Measurements from ENCODE around the gene CNTF.
A peak's percentile ranks its signal among the peaks of the same experiment; 100 is the strongest.

CNTF gene

DNA sequence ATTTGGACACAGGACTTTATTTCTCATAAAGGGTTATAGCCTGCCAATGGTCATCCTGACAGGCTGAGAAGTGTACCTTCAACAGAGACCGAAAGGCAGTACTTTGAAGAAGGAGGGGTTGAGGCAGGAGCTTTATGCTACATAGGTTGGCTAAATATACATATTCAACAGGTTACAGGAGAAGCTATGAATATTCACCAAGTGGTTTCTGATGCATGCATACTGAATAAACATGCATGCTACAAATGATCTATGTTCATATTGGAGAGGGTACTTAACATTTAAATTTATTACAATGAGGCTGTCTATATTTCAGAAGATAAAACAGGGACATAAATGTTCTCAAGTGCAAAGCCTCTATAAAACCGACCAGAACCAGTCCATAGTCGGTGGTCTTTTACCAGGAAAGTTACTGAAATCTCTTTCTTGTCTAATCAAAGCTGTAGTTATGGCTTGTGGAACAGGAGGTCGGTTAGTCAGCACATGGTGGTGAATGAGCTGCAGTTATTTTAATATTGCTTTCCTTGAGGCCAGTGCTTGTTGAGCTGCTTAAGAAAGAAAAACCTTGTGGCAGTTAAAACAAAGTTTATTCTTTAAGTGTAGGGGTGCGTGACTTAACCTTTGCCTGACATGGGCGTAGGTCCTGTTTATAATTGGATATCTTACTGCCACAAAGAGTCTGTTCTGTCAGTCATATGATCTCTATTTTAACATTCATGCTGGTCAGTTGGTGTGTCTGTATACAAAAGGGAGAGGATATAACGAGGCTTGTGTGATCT lies 19.5 kb downstream of the CNTF start:
- no peak for DNase-seq (ENCODE audit: low spot score)

DNA sequence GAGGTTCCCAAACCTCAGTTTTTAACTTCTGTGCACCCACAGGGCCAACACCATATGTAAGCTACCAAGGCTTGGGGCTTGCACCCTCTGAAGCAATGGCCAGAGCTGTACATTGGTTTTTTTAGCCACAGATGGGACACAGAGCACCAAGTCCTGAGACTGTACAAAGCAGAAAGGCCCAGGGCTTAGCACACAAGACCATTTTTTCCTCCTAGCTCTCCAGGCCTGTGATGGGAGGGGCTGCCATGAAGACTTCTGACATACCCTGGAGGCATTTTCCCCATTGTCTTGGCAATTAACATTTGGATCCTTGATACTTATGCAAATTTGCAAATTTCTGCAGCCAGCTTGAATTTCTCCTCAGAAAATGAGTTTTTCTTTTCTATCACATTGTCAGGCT lies 23.4 kb downstream of the CNTF start:
- DNase-seq (ENCODE audit: low spot score) (no peak), FAIRE-seq (no peak)

More for the DNA sequence above, 19.5 kb downstream of the CNTF start:
- FAIRE-seq, result no peak

DNA sequence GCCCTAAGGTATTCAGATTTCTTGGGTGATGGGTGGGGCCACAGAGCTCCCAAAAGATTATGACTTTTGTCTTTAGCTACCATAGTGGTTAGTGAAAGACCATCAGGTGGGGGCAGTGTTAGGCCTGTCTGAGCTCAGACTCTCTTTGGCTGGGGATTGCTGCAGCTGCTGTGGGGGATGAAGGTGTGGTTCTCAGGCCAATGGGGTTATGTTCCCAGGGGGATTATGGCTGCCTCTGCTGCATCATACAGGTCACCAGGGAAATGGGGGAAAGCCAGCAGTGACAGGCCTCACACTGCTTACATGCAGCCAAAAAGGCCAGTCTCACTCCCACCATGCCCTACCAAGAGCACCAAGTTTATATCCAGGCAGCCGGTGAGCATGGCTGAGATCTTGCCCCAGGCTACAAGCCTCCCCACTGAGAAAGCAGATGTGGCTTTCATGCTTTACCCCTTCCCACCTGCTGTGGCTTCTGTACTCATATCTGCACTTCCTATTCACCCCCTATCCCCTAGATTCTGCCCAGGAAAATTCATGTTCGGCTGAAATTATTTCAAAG lies 24.8 kb downstream of the CNTF start:
- no peak for DNase-seq (ENCODE audit: low spot score)
- no peak for FAIRE-seq

DNA sequence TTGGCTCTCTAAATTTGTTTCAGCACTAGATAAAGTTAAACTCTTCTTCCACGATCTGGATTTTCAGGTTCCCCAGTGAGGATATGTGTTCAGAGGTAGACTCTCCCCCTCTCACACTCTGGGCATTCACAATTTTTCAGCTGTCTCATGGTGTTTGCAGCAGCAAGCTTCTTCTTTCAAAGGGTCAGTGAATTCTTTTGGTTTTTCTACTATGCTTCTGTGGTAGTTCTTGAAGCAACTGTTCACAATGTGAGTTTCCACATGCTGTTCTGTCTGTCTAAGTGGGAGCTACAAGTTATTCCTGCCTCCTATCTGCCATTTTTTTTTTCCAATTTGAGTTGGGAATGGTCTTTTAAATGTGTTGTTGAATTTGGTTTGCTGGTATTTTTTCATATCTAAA lies 25.4 kb downstream of the CNTF start:
- DNase-seq (ENCODE audit: low spot score) (no peak), FAIRE-seq (no peak)

DNA sequence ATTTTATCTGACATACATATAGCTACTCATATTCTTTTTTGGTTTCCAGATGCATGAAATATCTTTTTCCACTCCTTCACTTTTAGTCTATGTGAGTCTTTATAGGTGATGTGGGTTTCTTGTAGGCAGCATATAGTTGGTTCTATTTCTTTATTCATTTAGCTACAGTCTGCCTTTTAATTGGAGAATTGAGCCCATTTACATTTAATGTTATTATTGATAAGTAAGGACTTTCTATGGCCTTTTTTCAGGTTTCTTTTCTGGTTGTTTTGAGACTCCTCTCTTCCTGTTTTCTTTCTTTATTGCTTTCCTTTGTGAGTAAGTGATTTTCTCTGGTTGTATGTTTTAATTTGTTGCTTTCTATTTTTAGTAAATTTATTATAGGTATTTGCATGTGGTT lies 27.2 kb downstream of the CNTF start:
- FAIRE-seq (no peak), DNase-seq (ENCODE audit: low spot score) (no peak)

DNA sequence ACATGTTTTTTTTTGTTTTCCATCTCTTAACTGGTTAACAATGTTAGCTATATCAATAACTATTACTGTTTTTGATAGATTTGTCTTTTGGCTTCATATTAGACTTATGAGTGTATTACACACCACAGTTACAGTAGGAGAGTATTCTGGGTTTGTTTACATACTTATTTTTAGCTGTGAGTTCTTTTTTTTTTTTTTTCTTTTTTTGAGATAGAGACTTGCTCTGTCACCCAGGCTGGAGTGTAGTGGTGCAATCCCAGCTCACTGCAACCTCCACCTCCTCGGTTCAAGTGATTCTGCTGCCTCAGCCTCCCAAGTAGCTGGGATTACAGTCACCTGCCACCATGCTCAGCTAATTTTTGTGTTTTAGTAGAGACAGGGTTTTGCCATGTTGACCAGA lies 28.0 kb downstream of the CNTF start:
- DNase-seq (ENCODE audit: low spot score) (no peak), FAIRE-seq (no peak)

DNA sequence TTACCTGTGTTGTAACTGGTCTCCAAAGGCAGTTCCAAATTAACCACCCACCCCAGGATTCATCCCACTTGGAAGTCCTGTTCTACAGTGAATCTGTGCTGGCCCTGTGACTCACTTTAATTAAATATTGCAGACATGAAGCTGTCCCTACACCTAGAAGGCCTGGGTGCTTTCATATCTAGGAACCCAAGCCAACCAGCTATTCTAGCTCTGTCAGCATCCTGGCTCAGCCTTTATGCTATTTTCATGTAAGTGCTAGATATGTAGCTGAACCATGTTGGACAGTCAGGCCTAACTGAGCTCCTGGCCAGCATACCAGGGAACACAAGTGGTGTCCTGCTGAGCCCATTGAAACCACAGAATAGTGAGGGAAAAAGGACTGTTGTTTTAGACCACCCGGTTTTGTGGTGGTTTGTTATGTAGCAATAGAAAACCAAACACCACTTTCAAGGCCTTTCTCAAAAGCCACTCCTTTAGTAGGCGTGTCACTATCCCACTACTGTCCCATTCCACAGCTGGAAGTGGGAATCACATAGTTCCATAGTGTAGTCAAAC lies 30.3 kb downstream of the CNTF start:
- FAIRE-seq, result no peak
- DNase-seq (ENCODE audit: low spot score), result no peak

DNA sequence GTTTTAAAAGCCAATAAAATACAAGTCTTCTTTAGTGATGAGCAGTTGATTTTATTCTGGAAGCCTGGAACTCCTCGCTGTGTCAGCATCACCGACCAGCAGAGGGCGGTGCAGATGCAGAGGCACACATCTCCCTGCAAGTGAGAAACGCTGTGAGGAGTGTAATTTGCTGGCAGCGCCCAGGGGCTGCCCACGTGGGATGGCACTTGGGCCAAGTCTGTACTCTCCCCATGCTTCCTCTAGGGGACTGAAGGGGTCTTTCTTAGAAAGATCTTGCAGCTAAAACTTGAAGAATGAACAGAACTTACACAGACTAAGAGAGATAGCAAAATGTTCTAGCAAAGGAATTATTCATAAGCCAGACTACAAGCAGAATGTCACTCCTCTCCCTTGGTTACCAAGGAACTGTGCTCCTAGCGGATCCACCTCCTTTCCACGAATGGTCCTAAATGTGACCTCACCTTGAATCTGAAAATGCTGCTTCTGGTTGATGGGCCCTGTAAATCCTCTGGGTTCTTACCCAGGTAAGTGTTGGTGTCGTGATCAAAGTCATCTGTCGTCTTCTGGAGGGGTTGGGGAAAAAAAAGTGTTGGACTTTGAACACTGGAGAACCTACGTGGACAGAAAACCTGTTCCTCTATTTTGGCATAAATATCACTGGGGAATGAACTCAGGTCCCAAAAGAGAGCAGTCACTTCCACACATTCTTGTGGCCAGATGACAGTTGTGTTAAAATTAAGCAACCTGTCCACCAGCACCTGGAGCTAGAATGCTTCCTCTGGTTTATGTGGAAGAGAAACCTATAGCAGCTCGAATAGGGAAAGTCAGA lies 31.8 kb downstream of the CNTF start:
- DNase-seq (ENCODE audit: low spot score) (peak; percentile 42), FAIRE-seq (no peak)

DNA sequence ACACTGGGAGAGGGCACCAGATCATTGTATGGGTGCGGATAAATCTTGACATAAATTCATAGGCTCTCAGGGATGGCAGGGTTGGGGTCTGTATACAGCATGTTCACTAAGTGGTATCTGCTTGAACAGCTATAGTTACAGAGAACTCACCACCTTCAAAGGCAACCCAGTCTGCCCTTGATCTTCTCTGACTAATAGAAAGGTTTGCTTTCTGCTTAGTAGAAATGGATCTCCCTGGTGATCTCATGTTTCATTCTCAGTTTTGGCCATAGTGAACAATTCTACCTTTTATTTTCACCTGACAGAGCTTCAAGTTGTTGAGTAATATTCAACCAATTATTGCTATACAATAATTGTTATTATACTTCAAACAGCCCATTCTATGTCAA lies 32.4 kb downstream of the CNTF start:
- DNase-seq (ENCODE audit: low spot score), result no peak
- no peak for FAIRE-seq

DNA sequence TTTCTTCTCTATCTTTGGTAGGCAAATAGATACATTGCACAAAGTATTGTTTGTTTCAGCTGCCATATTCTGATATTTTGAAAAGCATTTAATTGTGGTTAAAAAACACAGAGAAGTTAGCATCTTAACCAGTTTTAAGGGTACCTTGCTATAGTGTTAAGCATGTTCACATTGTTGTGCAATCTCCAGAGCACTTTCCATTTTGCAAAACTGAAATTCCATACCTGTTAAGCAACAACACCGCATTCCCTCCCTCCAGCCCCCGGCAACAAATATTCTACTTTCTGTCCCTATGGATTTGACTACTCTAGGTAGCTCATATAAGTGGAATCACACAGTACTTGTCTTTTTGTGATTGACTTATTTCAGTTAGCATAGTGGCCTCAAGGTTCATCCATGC lies 33.9 kb downstream of the CNTF start:
- no peak for DNase-seq (ENCODE audit: low spot score)

DNA sequence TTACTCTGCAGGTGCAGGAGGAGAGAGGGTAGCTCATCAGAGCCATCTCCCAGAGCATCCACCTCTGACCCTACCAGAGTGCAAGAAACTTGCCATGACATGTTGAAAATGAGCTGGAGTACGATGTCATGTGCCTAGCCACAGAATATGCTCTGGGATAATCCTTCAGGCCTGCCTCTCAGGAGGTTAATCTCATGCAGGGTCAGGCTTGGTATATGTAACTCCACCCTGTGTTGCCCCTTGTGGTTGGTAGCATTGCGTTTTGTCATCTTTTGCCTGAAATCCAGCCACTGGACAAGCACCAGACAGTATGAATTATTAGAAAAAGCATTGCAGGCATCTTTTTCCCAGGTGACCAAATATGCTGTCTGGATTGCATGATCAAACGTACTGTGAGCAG lies 36.2 kb downstream of the CNTF start:
- DNase-seq (ENCODE audit: low spot score) (no peak), FAIRE-seq (no peak)

More for the DNA sequence above, 33.9 kb downstream of the CNTF start:
- no peak for FAIRE-seq

DNA sequence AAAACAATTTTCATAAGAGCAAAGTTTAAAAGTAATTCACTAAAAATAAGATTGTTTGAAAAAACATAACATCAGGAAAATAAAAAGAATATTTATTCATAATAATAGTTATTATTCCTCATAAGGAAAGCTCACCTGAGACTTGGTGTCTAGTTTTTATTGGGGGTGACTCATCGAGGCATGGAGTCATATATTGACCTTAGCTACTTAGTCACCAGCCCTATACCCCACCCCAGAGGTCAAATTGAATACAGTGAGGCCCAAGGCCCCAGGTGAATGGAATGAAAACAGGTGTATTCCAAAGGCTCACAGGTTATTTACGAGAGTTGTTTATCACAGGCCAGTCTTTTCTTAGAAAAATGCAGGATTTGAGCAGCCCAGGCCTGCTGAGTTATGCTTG lies 36.9 kb downstream of the CNTF start:
- DNase-seq (ENCODE audit: low spot score), result no peak
- no peak for FAIRE-seq

DNA sequence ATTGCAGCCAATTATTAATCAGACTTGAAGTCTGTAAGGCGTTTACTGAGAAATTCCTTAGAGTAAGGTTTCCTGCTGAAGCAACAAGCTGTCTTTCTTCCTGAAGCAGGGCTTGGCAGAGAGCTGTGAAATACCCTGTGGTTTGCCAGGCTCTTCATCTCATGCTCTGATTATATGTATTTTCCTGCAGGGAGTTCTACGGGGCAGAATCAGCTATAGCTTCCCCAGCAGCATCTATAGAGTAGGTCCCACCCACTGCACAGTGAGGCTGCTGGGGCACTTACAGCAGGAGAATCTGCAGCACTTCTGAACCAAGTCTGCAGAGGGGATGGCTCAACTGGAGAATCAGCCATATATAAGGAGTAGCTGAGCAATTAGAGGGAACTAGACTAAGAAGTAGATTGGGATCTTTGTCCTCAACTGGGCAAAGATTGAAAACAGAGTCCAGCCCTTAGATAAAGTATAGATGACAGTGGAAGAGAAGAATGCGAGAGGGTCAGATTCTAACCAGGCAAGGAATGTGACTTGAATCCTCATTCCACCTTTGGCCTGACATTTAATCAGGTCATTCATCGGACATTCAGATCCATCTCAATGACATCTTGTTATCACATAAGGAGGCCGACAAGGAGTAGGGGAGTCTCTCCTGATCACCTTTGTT lies 37.6 kb downstream of the CNTF start:
- no peak for FAIRE-seq
- DNase-seq (ENCODE audit: low spot score), result no peak

DNA sequence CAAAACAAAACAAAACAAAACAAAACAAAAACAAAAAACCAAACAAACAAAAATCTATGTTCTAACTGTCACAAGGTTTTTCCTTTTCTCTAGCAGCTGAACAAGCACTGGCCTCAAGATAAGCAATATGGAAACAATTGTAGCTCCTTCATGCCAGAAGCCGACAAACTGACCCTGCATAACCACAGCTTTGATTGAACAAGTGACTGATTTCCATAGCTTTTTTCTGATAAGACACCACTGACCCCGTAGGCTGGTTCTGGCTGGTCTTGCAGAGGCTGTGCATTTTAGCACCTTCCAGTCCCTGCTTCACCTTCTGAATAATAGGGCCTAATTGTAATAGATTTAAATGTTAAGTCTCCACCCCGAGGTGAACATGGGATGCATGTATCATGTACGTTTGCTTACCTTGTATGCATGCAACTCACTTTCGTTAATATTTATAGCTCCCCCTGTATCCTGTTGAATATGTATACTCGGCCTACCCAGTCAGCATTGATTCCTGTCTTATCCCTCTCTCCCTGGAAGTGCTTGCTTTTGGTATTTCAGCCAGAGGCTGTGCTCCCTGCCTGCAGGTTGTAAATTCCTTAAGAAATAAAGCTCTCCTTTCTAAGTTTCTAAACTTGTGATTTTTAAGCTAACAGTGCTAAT lies 49.6 kb downstream of the CNTF start:
- no peak for DNase-seq (ENCODE audit: low spot score)
- FAIRE-seq, result no peak

DNA sequence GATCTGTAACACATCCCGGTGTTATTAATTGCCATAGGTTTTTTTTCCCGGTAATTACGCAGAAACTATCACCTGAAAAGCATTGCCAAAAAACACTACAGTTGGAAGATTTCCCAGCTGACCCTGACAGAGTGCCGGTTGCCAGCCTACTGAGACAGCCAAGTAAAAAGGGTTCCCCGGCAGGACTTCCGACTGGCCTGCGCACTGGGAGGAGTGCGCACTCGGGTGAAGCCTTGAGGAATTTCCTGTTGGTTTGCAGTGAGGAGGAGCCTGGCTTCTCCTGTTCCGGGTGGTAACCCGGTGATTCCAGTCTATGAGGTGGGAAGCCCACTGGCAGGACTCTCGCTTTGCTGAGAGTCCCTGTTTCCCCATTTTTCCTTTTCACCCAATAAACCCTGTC lies 52.1 kb downstream of the CNTF start:
- FAIRE-seq, result no peak
- no peak for DNase-seq (ENCODE audit: low spot score)

Data from RCC 7860 (cell line).